OCI-LY1 (cell line): ENCODE results near the gene PPARGC1A.

Source experiments
- CTCF ChIP-seq: fragments of 200-600 bp; sonication (generic), shearing (Covaris generic); IDR thresholded peaks from 2 replicates; pipeline ENCODE4 v1.5.1; 2017; ENCODE audit warnings: mild to moderate bottlenecking, antibody characterized with exemption, low read length, moderate library complexity, mixed read lengths
- EZH2 ChIP-seq: fragments of 200-600 bp; sonication (generic), shearing (Covaris generic); IDR thresholded peaks from 2 replicates; pipeline ENCODE4 v1.8.0; 2017; ENCODE audit warnings: borderline replicate concordance, mixed run types, mild to moderate bottlenecking, antibody characterized with exemption, low read length, moderate library complexity, mixed read lengths

GRCh38 chr4:23775694-23776093, 114.2 kb downstream of the PPARGC1A start:
- TF ChIP-seq CTCF, result no peak
- no peak for TF ChIP-seq EZH2
